Stomach (tissue), 9 donors: ENCODE data around the gene TCN2. TPM values are rescaled to one million over a fixed set of nuclear protein-coding genes. Genes with fewer than 3 reads are reported as not detected.
"Not testable (repeated sequence)": the region's sequence is repeated elsewhere in the genome, so short reads cannot be mapped to it uniquely, and the experiment has no call there.

Experiments
- DNase-seq, 2 donors: peaks; one replicate each; pipeline versions ENCODE4 v3.0.0 to v3.0.0-alpha.2; 2013 to 2019
- H3K27ac ChIP-seq, 5 donors: fragments of 200-600 bp in 4 of 5; sonication (generic) in 4 of 5; one replicate each; pipeline ENCODE4 v1.5.1; 2013 to 2019; ENCODE audit warnings: mild to moderate bottlenecking in 1 of 5, moderate library complexity in 1 of 5
- H3K27me3 ChIP-seq, 3 donors: fragments of 200-600 bp; sonication (generic); one replicate each; pipeline ENCODE4 v1.5.1; 2017 to 2019; ENCODE audit warnings: mixed run types in 1 of 3
- H3K36me3 ChIP-seq, 4 donors: fragments of 200-600 bp; sonication (generic); 1 replicate in 3 of 4; 2 replicates in 1 of 4; pipeline ENCODE4 v1.5.1; 2016 to 2019
- H3K4me1 ChIP-seq, 4 donors: fragments of 200-600 bp; sonication (generic); one replicate each; pipeline ENCODE4 v1.5.1; 2016 to 2019
- H3K4me3 ChIP-seq, 4 donors: fragments of 200-600 bp; sonication (generic) in 3 of 4; one replicate each; pipeline ENCODE4 v1.5.1; 2016 to 2019; ENCODE audit warnings: mild to moderate bottlenecking in 1 of 4
- H3K9me3 ChIP-seq, 4 donors: fragments of 200-600 bp; sonication (generic); one replicate each; pipeline ENCODE4 v1.5.1; 2016 to 2019
- CTCF ChIP-seq, 7 experiments: fragments of 450-650 bp in 4 of 7; fragments of 200-600 bp in 3 of 7; sonication (generic) in 3 of 7; IDR thresholded peaks; one replicate each; pipeline ENCODE4 v1.5.1; 2016 to 2019; ENCODE audit warnings: antibody characterized with exemption in 7 of 7, control low read depth in 2 of 7, mild to moderate bottlenecking in 1 of 7
- EP300 ChIP-seq: sonication (generic); formaldehyde crosslinking; IDR thresholded peaks from one replicate; pipeline ENCODE4 v1.6.1; 2017; ENCODE audit warnings: antibody characterized with exemption
- POLR2A ChIP-seq, 4 donors: fragments of 450-650 bp; IDR thresholded peaks; one replicate each; pipeline ENCODE4 v1.6.1; 2016; ENCODE audit warnings: antibody characterized with exemption in 4 of 4, control low read depth in 2 of 4, mild to moderate bottlenecking in 1 of 4, moderate library complexity in 1 of 4
- POLR2AphosphoS5 ChIP-seq, 3 donors: sonication (generic); formaldehyde crosslinking; IDR thresholded peaks; one replicate each; pipeline ENCODE4 v1.6.1; 2016; ENCODE audit warnings: antibody characterized with exemption in 3 of 3
- WGBS, 5 donors: extraction: QIAGEN DNeasy Blood & Tissue Kit in 3 of 5; methylation state at CpG; one replicate each; pipeline versions ENCODE4 v1.1.5 to v1.1.7; 2013 to 2018; 5-methylcytosine and 5-hydroxymethylcytosine counted together
- intact Hi-C: fragments of 100-400 bp; cut with DNase I; formaldehyde crosslinking; loops from one replicate; pipeline ENCODE4 v1.15.1; 2023; ENCODE audit warnings: low total_unique reads
- polyA plus RNA-seq, 3 donors: library from polyadenylated mRNA; stranded (reverse); fragments of 200-250 nt; gene quantifications; one replicate each; pipeline ENCODE4 v1.2.3, GENCODE V29; 2013
- total RNA-seq, 5 donors: library from RNA; depleted of rRNA; stranded (reverse); fragments of >200 nt; gene quantifications; one replicate each; pipeline versions ENCODE4 v1.1.0 to v1.2.3, GENCODE V29; 2014 to 2016
- donor health status: healthy with polysubstance abuse.
- donor health status: Bipolar disorder and iron deficiency.
- donor health status: healthy.

The TCN2 gene
- total and polyA plus RNA-seq, 8 donors: 1.4 to 16.3 (median 4.2) TPM

GRCh38 chr22:30584441-30584840 is 22.5 kb upstream of the TCN2 start:
- intact Hi-C loops: no loop called here
- H3K4me3 ChIP-seq: no peak overlapping the region
- H3K27ac ChIP-seq: no peak overlapping the region
- H3K4me1 ChIP-seq: no peaks in the 10 kb centered on the region
- H3K9me3 ChIP-seq: no peaks in the 10 kb centered on the region
- no peaks in the 10 kb centered on the region for H3K27me3 ChIP-seq
- TF ChIP-seq CTCF (IDR thresholded peaks at IDR 0.05) (no peak), POLR2AphosphoS5 (IDR thresholded peaks at IDR 0.05) (no peak), EP300 (no peak), POLR2A (IDR thresholded peaks at IDR 0.05) (no peak)
- 93 to 99% (median 93%) methylated on average over 12 to 15 of the region's 15 CpGs for WGBS, 5 donors
- no peak for DNase-seq
- peaks cover 97 to 100% (median 100%) of the 10 kb centered on the region in 4 donors for H3K36me3 ChIP-seq

GRCh38 chr22:30586414-30586813 is 20.6 kb upstream of the TCN2 start:
- no peaks in the 10 kb centered on the region for H3K27me3 ChIP-seq
- TF ChIP-seq CTCF (IDR thresholded peaks at IDR 0.05) (no peak), POLR2A (IDR thresholded peaks at IDR 0.05) (no peak), EP300 (no peak)
- H3K9me3 ChIP-seq: no peaks in the 10 kb centered on the region
- peaks cover 12 to 18% (median 15%) of the 10 kb centered on the region in 4 donors for H3K4me1 ChIP-seq
- H3K36me3 ChIP-seq: peaks cover 77 to 84% (median 83%) of the 10 kb centered on the region in 4 donors
- no peak overlapping the region for H3K27ac ChIP-seq
- intact Hi-C loops: no loop called here
- no peak for DNase-seq
- H3K4me3 ChIP-seq: no peak overlapping the region
- WGBS, 5 donors: 93 to 95% (median 94%) methylated on average over 7 to 8 of the region's 8 CpGs

GRCh38 chr22:30591191-30591587 is 15.8 kb upstream of the TCN2 start:
- peaks cover 29 to 36% (median 35%) of the 10 kb centered on the region in 4 donors for H3K36me3 ChIP-seq
- no peaks in the 10 kb centered on the region for H3K27me3 ChIP-seq
- intact Hi-C loops: no loop called here
- WGBS, 5 donors: 1 to 2% (median 2%) methylated on average over 14 of the region's 14 CpGs
- peak overlapping the region in 4 of 5 donors; percentile 79 to 86 (median 82) for H3K27ac ChIP-seq
- no peaks in the 10 kb centered on the region for H3K9me3 ChIP-seq
- TF ChIP-seq EP300: no peak
- TF ChIP-seq POLR2AphosphoS5 (IDR thresholded peaks at IDR 0.05): no peak
- TF ChIP-seq POLR2A (IDR thresholded peaks at IDR 0.05): no peak
- no peak for TF ChIP-seq CTCF (IDR thresholded peaks at IDR 0.05)
- peak overlapping the region; percentile 86 to 93 (median 90) for H3K4me3 ChIP-seq
- DNase-seq: no peak
- H3K4me1 ChIP-seq: peaks cover 25 to 39% (median 37%) of the 10 kb centered on the region in 4 donors

GRCh38 chr22:30591588-30592359 is 15.2 kb upstream of the TCN2 start, which contains the start of gene PES1:
Gene PES1, minus strand, starts transcription at chr22:30591910. Its CDS starts 77 bp downstream, at chr22:30591833.
- H3K9me3 ChIP-seq: no peaks in the 10 kb centered on the region
- no peak for TF ChIP-seq CTCF (IDR thresholded peaks at IDR 0.05)
- no peak for TF ChIP-seq POLR2A (IDR thresholded peaks at IDR 0.05)
- peak in 2 of 3 donors; percentile 91 to 96 for TF ChIP-seq POLR2AphosphoS5 (IDR thresholded peaks at IDR 0.05)
- TF ChIP-seq EP300: no peak
- intact Hi-C loops: no loop called here
- peak within 1 kb of the TSS; percentile 86 to 93 (median 90) for H3K4me3 ChIP-seq
- peak within 1 kb of the TSS; percentile 67 to 86 (median 81) for H3K27ac ChIP-seq
- H3K27me3 ChIP-seq: no peaks in the 10 kb centered on the region
- 0 to 1% (median 1%) methylated on average over 34 to 49 of the region's 49 CpGs for WGBS, 5 donors
- DNase-seq: peak; percentile 95 to 100
- H3K4me1 ChIP-seq: peaks cover 28 to 45% (median 43%) of the 10 kb centered on the region in 4 donors
- peaks cover 24 to 30% (median 30%) of the 10 kb centered on the region in 4 donors for H3K36me3 ChIP-seq

GRCh38 chr22:30592360-30592713 is 14.6 kb upstream of the TCN2 start:
- intact Hi-C loops, H3K27me3 ChIP-seq, DNase-seq, H3K9me3 ChIP-seq: not testable (repeated sequence)
- WGBS, 5 donors: 28 to 40% (median 30%) methylated on average over 18 of the region's 18 CpGs
- Histone ChIP-seq H3K36me3 (peaks cover 18 to 25% (median 24%) of the 10 kb centered on the region in 4 donors), H3K4me1 (peaks cover 32 to 49% (median 46%) of the 10 kb centered on the region in 4 donors), H3K4me3 (peak overlapping the region; percentile 86 to 93 (median 90)), H3K27ac (peak overlapping the region; percentile 13 to 86 (median 81))
